ENCODE data around the gene ERC2.

Gene ERC2

DNA sequence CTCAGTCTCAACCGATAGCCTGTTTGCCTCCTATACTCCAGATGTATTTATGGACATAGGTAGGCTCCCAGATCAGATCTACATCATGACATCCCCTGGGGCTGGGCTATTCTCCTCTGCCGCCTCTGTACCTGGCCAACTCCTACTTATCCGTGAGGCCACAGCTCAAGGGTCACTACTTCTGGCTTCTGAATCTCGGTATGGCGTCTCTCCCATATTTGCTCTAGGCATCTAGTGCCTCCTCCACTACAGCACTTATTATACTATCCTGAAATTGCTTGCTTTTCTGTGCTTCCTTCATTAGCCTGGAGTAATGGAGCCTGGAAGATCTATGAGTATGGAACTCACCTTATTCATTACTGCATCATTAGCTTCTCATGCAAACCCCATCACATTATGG is 808.6 kb downstream of the ERC2 start:
- no peak overlapping the region for H3K4me3 ChIP-seq (ENCODE audit: low read depth, low read length, poor library complexity, severe bottlenecking)
- TF ChIP-seq, protein P1, sequence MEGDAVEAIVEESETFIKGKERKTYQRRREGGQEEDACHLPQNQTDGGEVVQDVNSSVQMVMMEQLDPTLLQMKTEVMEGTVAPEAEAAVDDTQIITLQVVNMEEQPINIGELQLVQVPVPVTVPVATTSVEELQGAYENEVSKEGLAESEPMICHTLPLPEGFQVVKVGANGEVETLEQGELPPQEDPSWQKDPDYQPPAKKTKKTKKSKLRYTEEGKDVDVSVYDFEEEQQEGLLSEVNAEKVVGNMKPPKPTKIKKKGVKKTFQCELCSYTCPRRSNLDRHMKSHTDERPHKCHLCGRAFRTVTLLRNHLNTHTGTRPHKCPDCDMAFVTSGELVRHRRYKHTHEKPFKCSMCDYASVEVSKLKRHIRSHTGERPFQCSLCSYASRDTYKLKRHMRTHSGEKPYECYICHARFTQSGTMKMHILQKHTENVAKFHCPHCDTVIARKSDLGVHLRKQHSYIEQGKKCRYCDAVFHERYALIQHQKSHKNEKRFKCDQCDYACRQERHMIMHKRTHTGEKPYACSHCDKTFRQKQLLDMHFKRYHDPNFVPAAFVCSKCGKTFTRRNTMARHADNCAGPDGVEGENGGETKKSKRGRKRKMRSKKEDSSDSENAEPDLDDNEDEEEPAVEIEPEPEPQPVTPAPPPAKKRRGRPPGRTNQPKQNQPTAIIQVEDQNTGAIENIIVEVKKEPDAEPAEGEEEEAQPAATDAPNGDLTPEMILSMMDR (IDR thresholded peaks at IDR 0.05; ENCODE audit: low read length): no peak
- TF ChIP-seq EZH2 (IDR thresholded peaks at IDR 0.05; ENCODE audit: borderline replicate concordance, low read length): no peak
- H3K9me3 ChIP-seq (ENCODE audit: low read length): no peaks in the 10 kb centered on the region
- no peak overlapping the region for H3K27ac ChIP-seq (ENCODE audit: low read depth, low read length, poor library complexity, severe bottlenecking)
- no peaks in the 10 kb centered on the region for H3K27me3 ChIP-seq (ENCODE audit: insufficient read depth, low read length)
- no peaks in the 10 kb centered on the region for H3K9me2 ChIP-seq (ENCODE audit: low read depth, low read length)
- no peaks in the 10 kb centered on the region for H3K36me3 ChIP-seq (ENCODE audit: insufficient read depth, low read length)
- peaks cover 30% of the 10 kb centered on the region for H3K4me1 ChIP-seq (ENCODE audit: insufficient read depth, low read length, severe bottlenecking)
- no peak overlapping the region for H2AFZ ChIP-seq (ENCODE audit: low read length)
- no peaks in the 10 kb centered on the region for H3F3A ChIP-seq (ENCODE audit: insufficient read depth, low read length)
- no peak overlapping the region for H3K9ac ChIP-seq (ENCODE audit: low read length)
- H3K79me2 ChIP-seq (ENCODE audit: insufficient read depth, low read length): no peaks in the 10 kb centered on the region
- H3K4me2 ChIP-seq (ENCODE audit: low read length): no peak overlapping the region
- no peaks in the 10 kb centered on the region for H4K20me1 ChIP-seq (ENCODE audit: insufficient read depth, low read length)

DNA sequence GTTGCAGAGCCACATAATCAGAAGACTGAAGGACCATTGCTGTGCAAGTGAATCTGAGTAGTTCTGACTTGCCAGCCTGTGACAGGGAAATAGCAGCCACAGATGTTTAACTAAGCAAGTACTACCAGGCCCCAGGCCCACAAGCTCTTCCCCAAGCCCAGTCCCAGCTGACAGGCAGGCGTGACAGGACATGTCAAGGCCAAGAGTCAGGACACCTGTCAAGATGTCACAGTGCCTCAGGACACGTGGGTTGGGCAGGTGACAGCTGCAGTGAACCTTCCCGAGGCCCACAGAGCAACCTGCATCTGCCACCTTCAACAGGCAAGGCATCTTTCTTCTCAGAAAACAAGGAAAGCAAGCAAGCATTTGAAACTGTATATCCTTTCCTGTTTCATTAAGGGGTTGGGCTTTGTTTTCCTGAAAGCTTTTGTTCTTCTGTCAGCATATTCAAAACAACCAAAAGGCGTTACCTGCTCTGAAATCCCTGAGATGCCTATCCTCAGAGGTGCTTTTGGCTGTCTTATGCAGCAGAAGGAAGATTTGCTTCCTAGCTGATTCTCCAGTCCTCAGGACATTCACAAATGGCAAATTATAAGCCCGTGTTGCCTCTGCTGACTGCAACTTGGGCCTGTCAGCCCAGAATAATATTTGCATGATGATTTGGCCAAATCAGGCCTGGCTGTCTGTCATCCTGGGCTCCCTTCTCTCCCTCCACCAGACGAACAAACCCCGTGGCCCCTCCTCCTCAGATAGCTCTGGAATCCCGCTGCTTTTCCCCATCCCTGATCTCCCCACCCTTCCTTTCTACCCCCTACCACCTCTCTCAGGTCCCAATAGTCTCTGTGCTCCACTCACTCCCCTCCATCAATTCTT is 809.3 kb downstream of the ERC2 start:
- H2AFZ ChIP-seq (ENCODE audit: low read length): no peak overlapping the region
- H3K9me2 ChIP-seq (ENCODE audit: low read depth, low read length): no peaks in the 10 kb centered on the region
- peaks cover 38% of the 10 kb centered on the region for H3K4me1 ChIP-seq (ENCODE audit: insufficient read depth, low read length, severe bottlenecking)
- TF ChIP-seq, protein P1 (IDR thresholded peaks at IDR 0.05; ENCODE audit: low read length): no peak
- TF ChIP-seq EZH2 (IDR thresholded peaks at IDR 0.05; ENCODE audit: borderline replicate concordance, low read length): no peak
- H3K36me3 ChIP-seq (ENCODE audit: insufficient read depth, low read length): no peaks in the 10 kb centered on the region
- H4K20me1 ChIP-seq (ENCODE audit: insufficient read depth, low read length): no peaks in the 10 kb centered on the region
- H3K27me3 ChIP-seq (ENCODE audit: insufficient read depth, low read length): no peaks in the 10 kb centered on the region
- H3K27ac ChIP-seq (ENCODE audit: low read depth, low read length, poor library complexity, severe bottlenecking): peak overlapping the region; percentile 60
- no peaks in the 10 kb centered on the region for H3F3A ChIP-seq (ENCODE audit: insufficient read depth, low read length)
- peak overlapping the region; percentile 34; the same call in 1 of the 2 replicates for H3K4me2 ChIP-seq (ENCODE audit: low read length)
- no peaks in the 10 kb centered on the region for H3K79me2 ChIP-seq (ENCODE audit: insufficient read depth, low read length)
- H3K9me3 ChIP-seq (ENCODE audit: low read length): no peaks in the 10 kb centered on the region
- H3K4me3 ChIP-seq (ENCODE audit: low read depth, low read length, poor library complexity, severe bottlenecking): no peak overlapping the region
- H3K9ac ChIP-seq (ENCODE audit: low read length): no peak overlapping the region; the same call in 1 of the 2 replicates

DNA sequence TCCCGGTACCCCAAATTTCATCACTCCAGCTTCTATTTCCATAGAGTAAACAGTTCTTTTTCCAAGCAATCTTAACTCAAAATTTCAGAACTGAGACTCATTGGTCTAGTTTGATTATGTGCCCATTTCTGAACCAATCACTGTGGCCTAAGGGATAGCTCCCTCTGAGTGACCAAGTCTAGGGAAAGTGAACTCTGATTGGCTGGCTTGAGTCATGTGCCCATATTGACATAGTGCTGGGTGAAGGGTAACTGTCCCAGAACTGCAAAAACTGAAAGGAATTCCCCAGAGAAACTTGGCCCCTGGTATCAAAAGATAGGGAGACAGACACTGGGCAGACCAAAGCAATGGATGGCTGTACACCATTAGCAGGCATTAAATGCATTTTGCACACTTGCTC is 810.0 kb downstream of the ERC2 start:
- Histone ChIP-seq H3K36me3 (ENCODE audit: insufficient read depth, low read length) (no peaks in the 10 kb centered on the region), H2AFZ (ENCODE audit: low read length) (no peak overlapping the region), H3K9ac (ENCODE audit: low read length) (no peak overlapping the region), H3F3A (ENCODE audit: insufficient read depth, low read length) (no peaks in the 10 kb centered on the region), H3K4me2 (ENCODE audit: low read length) (no peak overlapping the region; the same call in 1 of the 2 replicates), H3K4me3 (ENCODE audit: low read depth, low read length, poor library complexity, severe bottlenecking) (no peak overlapping the region), H3K9me3 (ENCODE audit: low read length) (no peaks in the 10 kb centered on the region), H3K27ac (ENCODE audit: low read depth, low read length, poor library complexity, severe bottlenecking) (peak overlapping the region; percentile 60), H3K4me1 (ENCODE audit: insufficient read depth, low read length, severe bottlenecking) (peaks cover 40% of the 10 kb centered on the region), H3K27me3 (ENCODE audit: insufficient read depth, low read length) (no peaks in the 10 kb centered on the region), H4K20me1 (ENCODE audit: insufficient read depth, low read length) (no peaks in the 10 kb centered on the region), H3K79me2 (ENCODE audit: insufficient read depth, low read length) (no peaks in the 10 kb centered on the region), H3K9me2 (ENCODE audit: low read depth, low read length) (no peaks in the 10 kb centered on the region)
- TF ChIP-seq, protein P1 (IDR thresholded peaks at IDR 0.05; ENCODE audit: low read length): no peak
- TF ChIP-seq EZH2 (IDR thresholded peaks at IDR 0.05; ENCODE audit: borderline replicate concordance, low read length): no peak
